A673 (cell line): Measurements from ENCODE around the gene SYCN. TPM values are rescaled to one million over a fixed set of nuclear protein-coding genes. Genes with fewer than 3 reads are reported as not detected.

ENCODE experiments used
- BruUV-seq: library from RNA; stranded (reverse); fragments of 400-500 nt; replicated peaks from 2 replicates; lab custom pipeline; 2021; lab: Mats Ljungman, UMichigan
- CTCF ChIA-PET: fragments of 300-600 bp; sonication (Branson Sonifier 250); formaldehyde crosslinking; loops from one replicate; lab custom pipeline; 2022; ENCODE audit warnings: antibody characterized with exemption; lab: Charles Lee
- POLR2A ChIA-PET: fragments of 300-600 bp; sonication (Branson Sonifier 250); formaldehyde crosslinking; loops from one replicate; lab custom pipeline; 2022; ENCODE audit warnings: antibody characterized with exemption; ENCODE audit not compliant: low non-redundant PET; lab: Charles Lee
- DNase-seq: peaks from one replicate; pipeline ENCODE4 v3.0.0-alpha.2; 2015; ENCODE audit warnings: low spot score
- H3K27ac ChIP-seq: fragments of 200-600 bp; sonication (generic); 2 replicates; pipeline ENCODE4 v1.5.1; 2016; ENCODE audit warnings: mixed run types, low read depth, mild to moderate bottlenecking, mixed read lengths, antibody characterized with exemption, low read length; ENCODE audit not compliant: poor library complexity, severe bottlenecking
- H3K27me3 ChIP-seq: fragments of 200-600 bp; sonication (generic); replicated peaks from 2 replicates; pipeline ENCODE4 v1.6.1; 2017; ENCODE audit warnings: mixed run types, low read depth, mild to moderate bottlenecking, mixed read lengths, antibody characterized with exemption, low read length; ENCODE audit not compliant: insufficient read depth, poor library complexity
- H3K36me3 ChIP-seq: fragments of 200-600 bp; sonication (generic); 2 replicates; pipeline ENCODE4 v1.6.1; 2016; ENCODE audit warnings: mixed run types, mild to moderate bottlenecking, mixed read lengths, antibody characterized with exemption, low read length; ENCODE audit not compliant: insufficient read depth, poor library complexity, severe bottlenecking
- H3K4me1 ChIP-seq: fragments of 200-600 bp; sonication (generic); 2 replicates; pipeline ENCODE4 v1.6.1; 2017; ENCODE audit warnings: mixed run types, mild to moderate bottlenecking, mixed read lengths, antibody characterized with exemption, low read length; ENCODE audit not compliant: insufficient read depth, poor library complexity, severe bottlenecking
- H3K4me3 ChIP-seq: fragments of 200-600 bp; sonication (generic); 2 replicates; pipeline ENCODE4 v1.5.1; 2016; ENCODE audit warnings: low read depth, mixed run types, mild to moderate bottlenecking, mixed read lengths, low read length; ENCODE audit not compliant: poor library complexity, severe bottlenecking
- H3K9me3 ChIP-seq: fragments of 200-600 bp; sonication (generic); 2 replicates; pipeline ENCODE4 v1.6.1; 2016; ENCODE audit warnings: mixed run types, low read depth, mild to moderate bottlenecking, mixed read lengths, antibody characterized with exemption, low read length; ENCODE audit not compliant: poor library complexity, severe bottlenecking
- CTCF ChIP-seq: fragments of 300-800, 200-600 bp; sonication (generic); conservative IDR thresholded peaks from 2 replicates; pipeline ENCODE4 v1.5.1; 2017; ENCODE audit warnings: low read depth, mild to moderate bottlenecking, antibody characterized with exemption, low read length, moderate library complexity, mixed read lengths
- EZH2 ChIP-seq: fragments of 200-600 bp; sonication (generic); IDR thresholded peaks from 2 replicates; pipeline ENCODE4 v1.6.1; 2017; ENCODE audit warnings: borderline replicate concordance, low read depth, mild to moderate bottlenecking, mixed read lengths, antibody characterized with exemption, low read length; ENCODE audit not compliant: poor library complexity, severe bottlenecking
- intact Hi-C: fragments of 100-400 bp; cut with micrococcal nuclease; formaldehyde crosslinking; loops from one replicate; pipeline ENCODE4 v1.10.0; 2022; ENCODE audit not compliant: unreplicated experiment
- total RNA-seq: library from RNA; stranded (reverse); gene quantifications from 2 replicates; pipeline ENCODE4 v1.2.3, GENCODE V29; 2021

SYCN gene
- total RNA-seq, 1 experiment from 2014 or later: not detected

GRCh38 chr19:39155114-39155700 lies 48.9 kb downstream of the SYCN start:
- intact Hi-C loops: no loop called here
- POLR2A ChIA-PET: no interaction called here

DNA sequence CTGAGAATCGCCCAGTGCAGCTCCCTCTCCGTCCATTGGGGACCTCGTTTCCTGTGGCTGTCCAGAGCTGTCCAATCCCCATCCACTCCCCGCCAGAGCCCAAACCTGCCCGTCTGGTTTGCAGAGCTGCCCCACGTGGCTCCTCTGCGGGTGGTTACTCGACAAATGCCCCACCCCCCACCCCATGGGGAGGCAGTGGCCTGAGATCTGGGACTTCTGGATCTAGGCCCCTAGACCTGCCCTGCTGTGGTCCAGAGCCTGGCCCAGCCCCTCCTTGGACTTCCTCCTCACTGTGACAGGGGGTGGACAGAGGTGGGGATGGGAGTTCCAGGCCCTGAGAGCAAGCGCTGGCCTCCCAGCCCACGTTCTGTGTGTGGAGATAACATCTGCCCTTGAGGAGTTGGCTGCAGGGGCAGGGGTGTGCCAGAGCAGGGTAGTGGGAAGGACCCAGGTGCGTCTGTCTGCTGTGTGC lies 49.4 kb downstream of the SYCN start:
- POLR2A ChIA-PET: no interaction called here
- BruUV-seq: no TSS peak

More at GRCh38 chr19:39155114-39155700, 48.9 kb downstream of the SYCN start:
- Histone ChIP-seq H3K36me3 (no peaks in the 10 kb centered on the region), H3K4me1 (no peaks in the 10 kb centered on the region), H3K27me3 (no peaks in the 10 kb centered on the region), H3K27ac (no peak overlapping the region), H3K4me3 (no peak overlapping the region), H3K9me3 (no peaks in the 10 kb centered on the region)
- CTCF ChIA-PET: no interaction called here
- TF ChIP-seq EZH2: no peak
- no peak for TF ChIP-seq CTCF
- no peak for DNase-seq
- no TSS peak for BruUV-seq

DNA sequence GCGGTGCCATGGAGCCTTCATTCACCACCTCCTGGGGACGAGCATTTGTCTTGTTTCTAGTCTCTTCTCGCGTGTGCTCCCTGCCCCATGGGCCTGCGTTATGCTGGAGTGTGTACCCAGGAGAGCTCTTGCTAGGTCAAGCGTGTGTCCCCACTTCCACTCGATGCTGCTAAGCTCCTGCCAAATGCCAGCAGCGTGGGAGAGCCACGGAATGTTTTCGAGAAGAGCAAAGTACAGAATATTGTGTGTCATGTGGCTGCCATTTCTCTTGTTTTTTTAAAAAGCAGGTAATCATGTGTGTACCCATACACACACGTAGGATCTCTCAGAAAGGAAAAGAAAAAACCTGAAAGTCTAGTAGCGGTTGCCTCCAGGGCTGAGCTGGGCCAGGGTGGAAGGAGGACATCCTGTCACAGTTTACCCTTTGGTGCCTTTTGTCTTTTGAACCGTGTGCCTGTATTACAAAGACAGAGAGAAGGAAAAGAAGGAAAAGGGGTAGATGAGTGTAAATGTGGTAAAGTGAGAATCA lies 49.9 kb downstream of the SYCN start:
- POLR2A ChIA-PET: no interaction called here
- Histone ChIP-seq H3K9me3 (no peaks in the 10 kb centered on the region), H3K27me3 (no peaks in the 10 kb centered on the region), H3K4me1 (no peaks in the 10 kb centered on the region), H3K4me3 (no peak overlapping the region), H3K36me3 (no peaks in the 10 kb centered on the region), H3K27ac (no peak overlapping the region)
- no peak for TF ChIP-seq EZH2
- no peak for TF ChIP-seq CTCF
- DNase-seq: no peak
- CTCF ChIA-PET: interaction anchor here (0.5 kb wide), 1 partner anchor 720 kb away, joined by 3 read pairs; no protein-coding TSS in a partner anchor
- intact Hi-C loops: no loop called here
- no TSS peak for BruUV-seq

More for the DNA sequence above, 49.4 kb downstream of the SYCN start:
- Histone ChIP-seq H3K4me3 (no peak overlapping the region), H3K27me3 (no peaks in the 10 kb centered on the region), H3K4me1 (no peaks in the 10 kb centered on the region), H3K27ac (no peak overlapping the region), H3K9me3 (no peaks in the 10 kb centered on the region), H3K36me3 (no peaks in the 10 kb centered on the region)
- CTCF ChIA-PET: interaction anchor here (0.5 kb wide), 1 partner anchor 720 kb away, joined by 3 read pairs; no protein-coding TSS in a partner anchor
- TF ChIP-seq CTCF (no peak), EZH2 (no peak)
- intact Hi-C loops: no loop called here
- no peak for DNase-seq

Other genes starting within 250 kb of the SYCN start
- gene FBXO17, start 228.5 kb downstream of the SYCN start, total RNA-seq: 26.0 and 29.9 TPM in 2 replicates
- gene FBXO27, start 171.7 kb downstream of the SYCN start, total RNA-seq: 0.33 and 0.45 TPM in 2 replicates
- not detected in 2 replicates for gene ACP7, start 119.9 kb downstream of the SYCN start, total RNA-seq
- gene PAK4, start 78.5 kb downstream of the SYCN start, total RNA-seq: 55.2 and 59.0 TPM in 2 replicates
- not detected in 2 replicates for gene NCCRP1, start 7.3 kb downstream of the SYCN start, total RNA-seq
- not detected in 2 replicates for gene IFNL3, start 40.7 kb upstream of the SYCN start, total RNA-seq
- not detected in 2 replicates for gene IFNL4, start 44.6 kb upstream of the SYCN start, total RNA-seq
- not detected in 2 replicates for gene IFNL2, start 64.1 kb upstream of the SYCN start, total RNA-seq
- gene IFNL1, start 92.1 kb upstream of the SYCN start, total RNA-seq: not detected in 2 replicates
- 3.7 and 5.0 TPM in 2 replicates for gene LRFN1, start 116.6 kb upstream of the SYCN start, total RNA-seq
- 0.55 TPM in 1 of 2 replicates, not detected in the other for gene GMFG, start 131.8 kb upstream of the SYCN start, total RNA-seq
- gene SAMD4B, start 138.2 kb upstream of the SYCN start, total RNA-seq: 157 and 168 TPM in 2 replicates
- gene PAF1, start 186.8 kb upstream of the SYCN start, total RNA-seq: 70.2 and 73.3 TPM in 2 replicates
- 37.1 and 41.9 TPM in 2 replicates for gene MED29, start 187.1 kb upstream of the SYCN start, total RNA-seq
- gene ZFP36, start 202.6 kb upstream of the SYCN start, total RNA-seq: 7.1 and 8.1 TPM in 2 replicates
- 99.1 and 99.4 TPM in 2 replicates for gene PLEKHG2, start 208.4 kb upstream of the SYCN start, total RNA-seq
- 1,898 and 1,963 TPM in 2 replicates for gene RPS16, start 231.7 kb upstream of the SYCN start, total RNA-seq
- gene SUPT5H, start 241.3 kb upstream of the SYCN start, total RNA-seq: 160 and 169 TPM in 2 replicates